Rectal smooth muscle tissue (tissue), 1 donor: ENCODE results near the gene KLF7.

Experiments used
- H3K27ac ChIP-seq: one replicate; pipeline ENCODE4 v1.7.0; 2013; ENCODE audit warnings: low read depth, low read length, inconsistent platforms
- H3K27me3 ChIP-seq: one replicate; pipeline ENCODE4 v1.7.0; 2013; ENCODE audit warnings: low read length; ENCODE audit not compliant: control insufficient read depth, insufficient read depth
- H3K36me3 ChIP-seq: one replicate; pipeline ENCODE4 v1.7.0; 2013; ENCODE audit warnings: low read length; ENCODE audit not compliant: control insufficient read depth, insufficient read depth
- H3K4me1 ChIP-seq: one replicate; pipeline ENCODE4 v1.7.0; 2013; ENCODE audit warnings: low read length; ENCODE audit not compliant: control insufficient read depth, insufficient read depth
- H3K4me3 ChIP-seq: one replicate; pipeline ENCODE4 v1.7.0; 2013; ENCODE audit warnings: low read length
- H3K9ac ChIP-seq: one replicate; pipeline ENCODE4 v1.7.0; 2013; ENCODE audit warnings: low read length

The KLF7 gene

DNA sequence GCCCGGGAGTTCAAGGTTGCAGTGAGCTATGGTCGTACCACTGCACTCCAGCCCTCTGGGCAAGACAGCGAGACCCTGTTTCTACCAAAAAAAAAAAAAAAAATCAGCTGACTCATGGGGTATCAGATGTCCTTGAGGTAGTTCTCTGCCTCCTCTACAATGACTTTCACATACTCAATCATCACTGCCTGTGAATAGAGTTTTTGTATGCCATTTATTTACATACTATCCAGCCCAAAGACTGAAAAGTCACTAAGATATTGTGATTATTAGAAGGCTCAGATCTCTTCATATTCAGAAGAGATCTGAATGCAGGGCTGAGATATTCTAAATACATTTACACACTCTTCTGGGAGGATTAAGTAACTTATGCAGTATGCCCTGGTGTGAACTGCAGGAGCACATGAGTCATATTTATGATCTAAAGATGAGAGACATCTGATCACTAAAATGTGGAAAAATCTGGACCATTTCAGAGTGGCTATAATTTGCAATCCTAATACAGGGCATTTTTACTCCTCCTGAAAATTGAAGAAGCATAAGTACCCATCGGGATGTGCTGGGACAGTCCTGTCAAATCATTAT lies 38.9 kb downstream of the KLF7 start:
- peaks cover 12% of the 10 kb centered on the region for H3K4me1 ChIP-seq

DNA sequence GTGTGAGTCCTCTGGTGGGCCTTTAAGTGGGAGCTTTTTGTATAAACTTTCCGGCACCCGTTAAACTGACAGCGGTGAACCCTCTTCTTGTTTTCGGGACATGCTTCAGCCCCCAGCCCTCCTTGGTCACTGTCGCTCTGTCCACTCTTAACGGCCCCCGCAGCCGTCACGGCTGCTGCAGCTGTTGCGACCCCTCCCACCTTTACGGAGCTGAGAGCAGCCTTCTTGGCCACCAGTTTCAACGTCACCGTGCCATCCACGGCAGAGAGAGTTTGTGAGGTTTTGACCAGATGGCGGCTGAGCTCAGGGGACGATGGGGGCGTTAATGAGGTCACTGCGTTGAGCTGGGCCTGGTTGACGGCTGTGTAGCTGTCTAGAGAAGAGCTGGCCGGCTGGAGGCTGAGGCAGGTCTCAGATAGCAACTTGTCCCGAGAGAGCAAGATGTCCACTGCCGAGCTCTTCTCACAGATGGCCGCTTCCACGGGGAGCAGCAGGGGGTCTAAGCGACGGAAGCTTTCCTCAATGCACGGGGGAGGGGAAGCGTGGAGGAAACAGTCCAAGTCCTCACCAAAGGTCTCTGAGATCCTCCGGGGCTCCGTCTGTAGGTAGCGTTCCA lies 41.9 kb downstream of the KLF7 start:
- Histone ChIP-seq H3K9ac (no peak overlapping the region), H3K27ac (no peak overlapping the region), H3K4me1 (peaks cover 17% of the 10 kb centered on the region), H3K27me3 (no peaks in the 10 kb centered on the region), H3K4me3 (no peak overlapping the region), H3K36me3 (no peaks in the 10 kb centered on the region)

More for the DNA sequence above, 38.9 kb downstream of the KLF7 start:
- no peaks in the 10 kb centered on the region for H3K27me3 ChIP-seq
- H3K27ac ChIP-seq, result no peak overlapping the region
- no peak overlapping the region for H3K4me3 ChIP-seq
- no peak overlapping the region for H3K9ac ChIP-seq
- H3K36me3 ChIP-seq, result no peaks in the 10 kb centered on the region

DNA sequence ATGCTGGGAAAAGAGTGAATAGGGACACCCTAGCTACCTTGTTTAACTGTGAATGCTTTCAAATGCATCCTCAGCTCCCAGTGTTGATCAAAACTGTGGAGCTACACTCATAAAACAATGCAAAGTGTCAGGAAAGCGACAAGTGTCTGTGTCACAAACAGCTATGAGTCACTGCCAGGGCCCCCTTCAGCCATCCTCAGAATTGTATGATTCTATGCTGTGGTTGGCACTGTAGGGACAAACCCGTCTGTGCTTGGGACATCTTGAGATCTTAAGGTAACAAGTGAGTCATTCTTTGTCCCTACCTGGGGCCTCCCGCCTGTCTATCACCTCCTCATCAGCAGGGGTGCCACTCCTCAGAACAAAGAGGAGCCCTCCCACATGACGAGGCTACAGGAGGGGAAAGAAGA lies 42.4 kb downstream of the KLF7 start:
- no peaks in the 10 kb centered on the region for H3K36me3 ChIP-seq
- no peaks in the 10 kb centered on the region for H3K27me3 ChIP-seq
- no peak overlapping the region for H3K9ac ChIP-seq
- no peak overlapping the region for H3K27ac ChIP-seq
- peaks cover 17% of the 10 kb centered on the region for H3K4me1 ChIP-seq
- no peak overlapping the region for H3K4me3 ChIP-seq

DNA sequence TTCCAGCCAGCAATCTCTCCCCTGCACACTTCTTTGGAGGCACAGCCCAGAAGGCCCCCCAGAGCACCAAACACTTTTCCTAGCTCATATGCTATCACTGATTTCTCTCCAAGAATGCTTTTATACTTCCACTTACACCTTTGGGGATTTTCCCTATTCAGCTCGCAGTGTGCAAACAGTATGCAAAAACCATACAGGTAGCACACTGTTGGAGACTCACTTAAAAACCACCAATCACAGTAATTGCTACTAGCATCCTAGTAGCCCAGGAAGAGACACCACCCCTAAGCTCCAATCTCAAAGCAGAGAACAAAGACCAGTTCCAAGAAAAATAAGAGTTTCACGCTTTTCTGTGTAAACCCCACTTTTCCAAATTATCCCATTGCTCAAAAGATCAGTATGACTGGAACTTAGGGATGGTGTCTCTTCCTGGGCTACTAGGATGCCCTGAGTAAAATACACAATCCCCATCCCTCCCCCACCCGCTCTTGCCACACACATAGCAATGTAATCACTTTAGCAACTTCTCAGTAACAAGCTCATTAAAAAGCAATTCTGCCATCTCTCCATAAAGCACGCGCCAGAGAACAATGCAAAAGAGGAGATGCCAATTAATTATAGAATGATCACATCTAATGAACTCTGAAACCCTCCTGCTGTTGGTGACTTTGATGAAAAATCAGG lies 43.0 kb downstream of the KLF7 start:
- Histone ChIP-seq H3K4me1 (peaks cover 17% of the 10 kb centered on the region), H3K27ac (no peak overlapping the region), H3K9ac (no peak overlapping the region), H3K27me3 (no peaks in the 10 kb centered on the region), H3K4me3 (no peak overlapping the region), H3K36me3 (no peaks in the 10 kb centered on the region)

DNA sequence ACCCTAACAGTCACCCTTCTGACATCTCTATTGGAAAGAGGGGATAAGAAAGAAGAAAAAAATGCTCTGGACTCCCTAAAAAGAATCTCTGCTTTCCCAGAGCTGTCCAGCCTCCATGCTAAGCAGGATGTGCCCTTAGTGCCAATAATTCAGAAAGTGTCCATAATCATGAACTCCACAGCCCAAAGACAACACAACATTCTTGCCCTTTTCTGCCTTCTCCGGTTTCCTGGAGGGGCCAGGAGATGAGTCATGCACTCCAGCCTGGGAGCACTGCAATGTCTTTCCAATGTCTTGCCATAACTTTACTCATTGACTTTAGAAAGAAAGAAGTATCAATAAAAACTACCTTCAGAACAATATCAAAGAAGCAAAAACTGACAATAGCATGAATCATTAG lies 44.0 kb downstream of the KLF7 start:
- Histone ChIP-seq H3K9ac (no peak overlapping the region), H3K27me3 (no peaks in the 10 kb centered on the region), H3K27ac (peak overlapping the region; percentile 10), H3K36me3 (no peaks in the 10 kb centered on the region), H3K4me3 (no peak overlapping the region), H3K4me1 (peaks cover 17% of the 10 kb centered on the region)

DNA sequence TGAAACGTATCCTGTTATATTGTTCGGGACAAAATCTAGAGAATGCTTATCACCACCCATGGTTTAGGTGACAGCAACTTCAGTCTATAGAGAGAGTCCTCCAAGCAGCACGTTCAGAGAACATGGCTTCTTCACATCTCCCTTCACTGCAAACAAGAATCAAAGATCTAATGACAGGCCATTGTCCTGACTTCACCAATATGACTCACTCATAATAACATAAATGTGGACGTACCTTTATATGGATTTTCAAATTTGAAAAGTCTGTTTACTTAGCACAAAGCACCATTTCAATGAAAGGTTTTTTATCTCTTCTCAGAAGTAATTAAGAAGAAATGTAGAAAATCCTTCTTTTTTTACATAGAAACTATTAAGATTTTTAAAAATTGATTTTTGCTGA lies 46.7 kb downstream of the KLF7 start:
- no peak overlapping the region for H3K27ac ChIP-seq
- peaks cover 17% of the 10 kb centered on the region for H3K4me1 ChIP-seq
- no peak overlapping the region for H3K9ac ChIP-seq
- no peaks in the 10 kb centered on the region for H3K36me3 ChIP-seq
- H3K27me3 ChIP-seq, result no peaks in the 10 kb centered on the region
- H3K4me3 ChIP-seq, result no peak overlapping the region

DNA sequence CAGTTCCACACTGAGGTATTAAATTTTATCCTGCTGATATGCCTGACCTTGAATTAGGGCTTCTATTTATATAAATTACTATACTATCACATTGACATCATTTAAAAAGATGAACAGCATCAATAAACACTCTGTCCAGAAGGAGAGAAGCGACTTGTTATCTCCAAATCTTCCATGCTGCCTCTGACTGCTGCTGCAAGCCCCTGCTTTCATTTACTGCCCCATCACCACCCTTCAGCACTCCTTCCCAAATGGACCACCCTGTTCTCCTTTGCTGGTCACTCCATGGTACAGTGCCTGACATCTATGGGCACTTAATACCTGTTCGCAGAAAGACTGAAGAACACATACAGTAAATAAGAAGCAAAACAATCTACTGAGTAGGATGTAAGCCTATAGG lies 48.1 kb downstream of the KLF7 start:
- Histone ChIP-seq H3K9ac (no peak overlapping the region), H3K36me3 (no peaks in the 10 kb centered on the region), H3K27ac (no peak overlapping the region), H3K4me3 (no peak overlapping the region), H3K27me3 (no peaks in the 10 kb centered on the region), H3K4me1 (peaks cover 11% of the 10 kb centered on the region)

DNA sequence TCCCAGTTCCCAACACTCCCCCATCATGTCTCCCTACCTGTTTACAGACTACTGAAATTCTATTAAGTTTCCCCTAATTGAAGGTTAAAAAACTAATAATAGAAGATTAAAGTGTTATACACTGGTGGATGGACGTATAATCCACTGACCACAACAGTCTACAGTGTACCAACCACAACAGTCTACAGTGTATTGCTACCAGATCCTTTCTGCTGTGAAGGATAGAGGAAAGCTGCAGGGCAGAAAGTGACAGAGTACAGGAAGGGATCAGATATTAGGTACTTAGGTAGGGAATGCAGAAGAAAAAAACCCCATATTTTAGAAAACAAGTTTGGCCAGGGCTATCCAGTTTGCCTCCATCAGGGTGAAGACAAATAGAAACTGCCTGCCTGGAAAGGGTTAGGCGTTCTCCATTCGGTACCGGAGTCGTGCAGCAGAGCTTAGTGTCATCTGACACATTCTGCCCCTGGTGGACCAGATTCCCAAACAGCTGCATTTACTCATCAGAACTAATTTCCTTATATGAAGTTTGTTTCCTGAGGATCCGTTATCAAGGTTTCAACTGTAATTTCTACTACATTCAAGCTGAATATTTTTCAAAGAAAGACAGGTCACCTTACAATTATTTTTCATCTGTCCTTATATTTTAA lies 49.9 kb downstream of the KLF7 start:
- Histone ChIP-seq H3K36me3 (no peaks in the 10 kb centered on the region), H3K9ac (no peak overlapping the region), H3K27ac (no peak overlapping the region), H3K27me3 (no peaks in the 10 kb centered on the region), H3K4me3 (no peak overlapping the region), H3K4me1 (no peaks in the 10 kb centered on the region)

DNA sequence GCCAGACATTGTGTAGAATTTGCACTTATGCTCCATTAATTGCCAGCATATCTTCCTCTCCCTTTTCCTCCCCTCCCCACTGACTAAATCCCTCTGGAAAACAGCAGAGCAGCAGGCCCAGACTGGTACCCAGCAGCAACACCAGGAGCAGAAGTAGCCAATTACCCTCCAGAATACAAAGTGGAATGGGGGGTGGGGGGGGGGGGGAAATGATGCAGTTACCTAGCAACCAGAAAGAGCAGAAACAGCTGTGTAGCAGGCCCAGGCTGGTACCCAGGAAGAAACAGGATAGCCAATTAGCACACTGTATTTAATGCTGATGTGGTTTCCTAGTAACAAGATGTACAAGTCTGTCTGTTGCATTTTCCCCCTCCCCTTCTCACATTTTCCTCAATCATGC lies 52.3 kb downstream of the KLF7 start:
- Histone ChIP-seq H3K27ac (no peak overlapping the region), H3K9ac (no peak overlapping the region), H3K36me3 (no peaks in the 10 kb centered on the region), H3K4me1 (no peaks in the 10 kb centered on the region), H3K4me3 (no peak overlapping the region), H3K27me3 (no peaks in the 10 kb centered on the region)

DNA sequence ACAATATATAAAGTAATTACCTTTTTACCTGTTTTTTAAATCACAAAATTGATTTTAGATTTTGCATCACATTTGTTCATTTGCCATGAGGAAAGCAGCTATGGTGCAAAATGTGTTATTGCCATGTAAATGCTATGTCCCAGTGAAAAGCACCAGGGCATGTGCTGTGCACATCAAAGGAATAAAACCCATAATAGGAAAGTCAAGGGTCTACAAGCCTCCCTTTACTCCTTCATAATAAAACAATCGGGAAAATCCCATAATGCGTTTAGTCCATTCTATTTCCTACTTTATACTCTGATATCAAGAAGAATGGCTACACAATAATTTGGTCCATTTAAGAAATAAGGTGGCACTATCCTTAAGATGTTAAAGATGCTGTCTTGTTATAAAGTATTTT lies 53.0 kb downstream of the KLF7 start:
- no peak overlapping the region for H3K27ac ChIP-seq
- no peaks in the 10 kb centered on the region for H3K36me3 ChIP-seq
- H3K9ac ChIP-seq, result no peak overlapping the region
- no peaks in the 10 kb centered on the region for H3K27me3 ChIP-seq
- no peaks in the 10 kb centered on the region for H3K4me1 ChIP-seq
- H3K4me3 ChIP-seq, result no peak overlapping the region

DNA sequence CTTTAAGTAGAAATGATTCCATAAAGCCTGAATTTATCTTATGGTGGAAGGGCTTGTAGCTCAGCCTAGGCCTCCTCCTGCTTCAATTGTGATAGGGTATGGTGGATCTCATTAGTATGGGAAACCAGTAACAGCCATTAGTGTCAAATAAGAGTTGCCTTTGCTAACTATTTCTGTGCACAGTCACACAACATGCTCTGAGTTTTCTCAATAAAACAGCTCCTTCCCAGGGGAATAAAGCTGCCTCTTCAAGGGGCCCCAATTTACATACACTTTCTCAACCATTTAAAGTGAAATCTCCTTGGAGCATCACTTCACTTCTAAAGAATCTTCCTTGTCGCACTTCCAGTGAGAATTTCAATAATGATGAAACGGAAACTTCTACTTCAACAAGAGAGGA lies 53.4 kb downstream of the KLF7 start:
- Histone ChIP-seq H3K4me1 (no peaks in the 10 kb centered on the region), H3K9ac (no peak overlapping the region), H3K36me3 (no peaks in the 10 kb centered on the region), H3K4me3 (no peak overlapping the region), H3K27ac (no peak overlapping the region), H3K27me3 (no peaks in the 10 kb centered on the region)

DNA sequence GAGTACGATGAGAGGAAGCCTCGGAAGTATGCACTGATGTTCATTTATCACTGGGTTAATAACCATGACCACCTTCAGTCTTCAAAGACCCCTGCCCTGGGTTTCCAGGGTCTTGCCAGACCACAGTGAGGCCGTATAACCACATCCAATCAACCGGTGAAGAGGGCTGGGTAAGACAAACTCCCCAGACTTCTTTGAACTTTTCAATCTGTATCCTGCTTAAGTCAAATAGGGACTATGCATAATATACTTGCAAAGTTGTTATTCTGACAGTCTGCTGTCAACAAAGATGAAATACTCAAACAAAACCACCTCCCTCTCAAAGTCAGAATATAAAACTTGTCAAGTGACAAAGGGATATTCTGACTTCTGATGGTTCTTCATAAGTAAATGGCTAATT lies 54.0 kb downstream of the KLF7 start:
- H3K4me3 ChIP-seq, result no peak overlapping the region
- H3K27me3 ChIP-seq, result no peaks in the 10 kb centered on the region
- H3K27ac ChIP-seq, result no peak overlapping the region
- peaks cover 3% of the 10 kb centered on the region for H3K36me3 ChIP-seq
- no peaks in the 10 kb centered on the region for H3K4me1 ChIP-seq
- H3K9ac ChIP-seq, result no peak overlapping the region
